Measurements from ENCODE around the gene FBLN2.
"Not testable (repeated sequence)": the region's sequence is repeated elsewhere in the genome, so short reads cannot be mapped to it uniquely, and the experiment has no call there.

The FBLN2 gene

DNA sequence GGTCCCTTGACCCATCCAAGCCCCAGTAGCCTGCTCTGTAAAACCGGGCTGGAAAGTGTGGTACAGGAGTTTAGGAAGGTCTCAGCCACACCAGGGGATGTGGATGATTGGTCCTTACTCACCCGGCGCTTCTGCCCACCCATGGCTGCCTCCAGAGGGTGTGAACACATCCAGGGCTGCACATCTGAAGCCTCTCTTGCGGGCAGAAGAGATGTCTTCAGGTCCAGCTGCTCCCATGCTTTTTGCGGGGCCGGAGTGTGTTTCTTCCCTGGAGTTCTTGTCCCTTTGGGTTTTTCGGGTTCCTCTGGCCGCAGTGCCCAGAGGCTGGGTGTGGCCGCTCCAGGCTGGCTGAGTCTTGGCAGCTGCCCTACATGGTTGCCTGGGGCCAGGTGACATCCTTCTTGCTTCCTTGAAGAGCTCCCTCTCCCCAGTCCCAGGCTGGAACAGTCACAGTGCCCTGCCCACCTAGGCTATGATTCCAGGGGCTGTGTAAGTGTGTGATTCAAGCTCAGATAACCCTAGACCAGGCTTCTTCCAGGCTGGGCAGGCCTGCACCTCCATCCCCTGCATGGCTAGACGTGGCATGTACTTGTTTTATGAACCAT is 34.9 kb upstream of the FBLN2 start:
- DNase-seq (ENCODE audit: low read depth, low spot score) = no peak

DNA sequence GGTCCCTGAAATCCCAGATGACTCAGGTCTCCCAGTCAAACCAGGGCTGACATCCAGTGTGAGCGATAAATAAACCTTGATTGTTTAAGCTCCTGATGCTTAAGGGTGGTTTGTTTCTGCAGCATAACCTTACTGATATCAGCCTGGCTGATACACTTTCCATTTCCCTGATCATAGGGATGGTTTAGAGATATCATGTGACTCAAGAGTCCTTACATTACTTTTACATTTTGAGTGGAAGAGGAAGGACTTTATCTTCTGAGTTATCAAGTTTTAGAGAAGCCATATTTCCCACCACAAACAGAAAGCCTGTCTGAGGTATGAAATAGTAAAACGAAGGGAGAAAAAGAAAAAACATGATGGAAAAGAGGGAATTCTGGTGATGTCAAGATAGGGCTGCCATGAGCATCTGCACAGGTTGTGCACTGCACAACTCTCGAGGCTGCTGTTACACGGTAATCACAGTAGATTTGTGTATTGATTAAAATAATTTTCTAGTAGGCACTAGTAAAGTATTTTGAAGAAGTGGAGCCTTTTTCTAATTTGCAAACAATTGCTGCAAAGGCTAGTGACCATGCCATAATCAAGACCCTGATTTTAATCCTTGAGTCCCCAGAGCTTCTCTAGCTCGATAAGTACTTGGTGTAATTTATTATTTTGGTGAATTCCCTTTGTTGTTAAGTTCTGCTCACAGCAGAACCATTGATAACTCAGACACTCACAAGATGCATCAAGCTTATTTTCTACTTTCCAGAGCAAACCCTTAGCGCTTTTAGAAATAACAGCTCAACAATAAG is 34.1 kb upstream of the FBLN2 start:
- DNase-seq (ENCODE audit: low read depth, low spot score) = no peak

- DNase-seq (ENCODE audit: low read depth, low spot score) = no peak
These were observed 32.9 kb upstream of the FBLN2 start for GRCh38 chr3:13515786-13516759.

GRCh38 chr3:13516760-13517135 is 32.2 kb upstream of the FBLN2 start:
- no peak for DNase-seq (ENCODE audit: low read depth, low spot score)

- no peak for DNase-seq (ENCODE audit: low read depth, low spot score)
These were observed 31.5 kb upstream of the FBLN2 start for GRCh38 chr3:13517253-13517977.

DNA sequence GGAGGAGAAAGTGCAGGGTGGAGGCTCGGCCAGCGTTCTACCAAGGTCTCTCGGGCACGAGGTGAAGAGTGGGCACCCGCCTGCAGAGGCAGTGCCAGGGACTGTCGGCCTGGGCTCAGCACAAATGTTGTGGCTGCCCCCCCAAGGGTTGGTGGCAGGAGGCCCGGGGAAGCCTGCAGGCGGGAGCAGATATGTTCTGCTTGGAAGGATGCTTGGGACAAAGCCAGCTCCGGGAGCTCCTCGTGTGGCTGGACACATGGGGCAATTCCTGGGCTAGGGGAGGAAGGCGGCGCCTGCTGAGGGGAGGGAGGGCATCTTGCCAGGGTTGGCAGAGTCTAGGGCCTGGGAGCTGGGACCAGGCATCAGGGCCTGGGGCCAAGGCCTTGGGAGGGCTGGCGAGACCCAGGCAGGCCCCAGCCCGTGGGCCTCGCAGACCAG is 30.4 kb upstream of the FBLN2 start:
- DNase-seq (ENCODE audit: low read depth, low spot score) = no peak

- no peak for DNase-seq (ENCODE audit: low read depth, low spot score)
These were observed 29.7 kb upstream of the FBLN2 start for GRCh38 chr3:13519006-13519791.

DNA sequence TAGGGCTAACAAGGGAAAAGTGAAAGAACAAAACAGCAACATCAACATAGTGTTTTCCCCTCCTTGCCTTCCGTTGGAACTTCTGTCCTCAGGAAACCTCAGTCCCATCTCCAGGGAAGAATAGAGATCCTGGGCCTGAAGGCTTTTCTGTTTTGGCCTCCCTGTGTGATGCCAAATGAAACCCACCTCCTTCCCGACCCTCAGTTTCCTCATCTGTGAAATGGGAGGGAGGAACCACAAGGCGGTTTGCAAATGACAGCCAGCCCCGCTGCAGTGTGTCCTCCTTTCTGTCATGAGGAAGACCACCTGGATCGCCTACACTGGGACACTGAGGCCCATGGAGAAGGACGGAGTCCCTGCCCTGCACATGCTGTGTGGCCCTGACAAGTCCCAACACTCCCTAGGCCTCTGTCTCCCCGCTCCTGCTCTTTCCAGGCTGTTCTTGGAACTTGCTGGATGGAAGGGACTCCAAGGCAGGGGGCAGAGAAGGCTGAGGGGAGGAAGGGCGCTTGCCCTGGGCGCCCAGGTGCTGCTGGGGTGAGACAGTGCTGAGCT is 28.5 kb upstream of the FBLN2 start:
- no peak for DNase-seq (ENCODE audit: low read depth, low spot score)

- no peak for DNase-seq (ENCODE audit: low read depth, low spot score)
These were observed 27.6 kb upstream of the FBLN2 start for GRCh38 chr3:13521309-13521708.

DNA sequence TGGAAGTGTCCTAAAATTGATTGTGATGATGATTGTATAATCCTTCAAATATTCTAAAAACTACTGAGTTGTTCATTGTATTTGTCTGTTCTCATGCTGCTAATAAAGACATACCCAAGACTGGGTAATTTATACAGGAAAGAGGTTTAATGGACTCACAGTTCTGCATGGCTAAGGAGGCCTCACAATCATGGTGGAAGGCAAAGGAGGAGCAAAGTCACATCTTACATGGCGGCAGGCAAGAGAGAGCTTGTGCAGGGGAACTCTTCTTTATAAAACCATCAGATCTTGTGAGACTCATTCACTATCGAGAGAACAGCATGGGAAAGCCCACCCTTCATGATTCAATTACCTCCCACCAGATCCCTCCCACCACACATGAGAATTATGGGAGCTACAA is 27.2 kb upstream of the FBLN2 start:
- DNase-seq (ENCODE audit: low read depth, low spot score) = not testable (repeated sequence)

- DNase-seq (ENCODE audit: low read depth, low spot score) = no peak
These were observed 26.7 kb upstream of the FBLN2 start for GRCh38 chr3:13522236-13522635.

- DNase-seq (ENCODE audit: low read depth, low spot score) = no peak
These were observed 23.8 kb upstream of the FBLN2 start for GRCh38 chr3:13524979-13525669.

- no peak for DNase-seq (ENCODE audit: low read depth, low spot score)
These were observed 22.9 kb upstream of the FBLN2 start for GRCh38 chr3:13525827-13526625.

- no peak for DNase-seq (ENCODE audit: low read depth, low spot score)
These were observed 22.3 kb upstream of the FBLN2 start for GRCh38 chr3:13526626-13526949.

- DNase-seq (ENCODE audit: low read depth, low spot score) = no peak
These were observed 20.6 kb upstream of the FBLN2 start for GRCh38 chr3:13528217-13528867.

- no peak for DNase-seq (ENCODE audit: low read depth, low spot score)
These were observed 19.5 kb upstream of the FBLN2 start for GRCh38 chr3:13529196-13530112.

DNA sequence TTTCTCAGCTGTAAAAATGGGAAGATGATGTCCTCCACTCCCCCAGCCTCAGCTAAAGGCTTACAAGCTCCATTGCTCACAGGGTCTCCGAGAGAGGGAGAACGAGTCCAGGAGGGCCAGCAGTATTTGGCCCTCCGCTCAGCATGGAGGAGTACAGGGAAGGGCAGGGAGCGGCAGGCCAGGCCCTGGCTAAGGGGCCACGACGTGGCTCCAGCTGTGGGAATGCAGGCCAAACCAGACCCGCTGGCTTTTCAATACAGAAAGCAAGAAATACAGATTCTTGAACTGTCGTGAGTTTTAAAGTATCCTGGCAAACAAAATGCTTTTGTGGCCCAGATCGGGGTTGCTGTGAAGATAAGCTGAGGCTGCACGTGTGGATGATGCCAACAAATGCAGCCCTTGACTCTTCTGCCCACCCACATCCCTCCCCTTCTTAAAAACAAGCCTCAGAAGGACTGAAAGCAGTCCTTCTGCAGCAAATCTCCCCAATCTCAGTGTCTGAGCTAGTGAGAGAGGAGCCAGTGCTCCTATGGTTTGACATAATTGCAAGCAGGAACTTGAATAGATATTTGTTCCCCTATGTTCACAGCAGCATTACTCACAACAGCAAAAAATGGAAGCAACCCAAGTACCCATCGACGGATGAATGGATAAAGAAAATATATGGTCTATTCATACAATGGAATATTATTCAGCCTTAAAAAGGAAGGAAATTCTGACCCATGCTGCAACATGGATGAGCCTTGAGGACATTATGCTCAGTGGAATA is 18.5 kb upstream of the FBLN2 start:
- no peak for DNase-seq (ENCODE audit: low read depth, low spot score)
